Lower leg skin (tissue), 4 donors: ENCODE data around the gene ERC2. TPM values are rescaled to one million over a fixed set of nuclear protein-coding genes. Genes with fewer than 3 reads are reported as not detected.

Experiments
- DNase-seq, 2 donors: peaks; one replicate each; pipeline ENCODE4 v3.0.0-alpha.2; 2019; ENCODE audit warnings: low spot score in 2 of 2
- H3K4me3 ChIP-seq: fragments of 200-600 bp; sonication (generic); 2 replicates; pipeline ENCODE4 v1.5.1; 2017; ENCODE audit warnings: mild to moderate bottlenecking, low read depth; ENCODE audit not compliant: poor library complexity, severe bottlenecking
- CTCF ChIP-seq, 3 donors: fragments of 450-650 bp; IDR thresholded peaks; one replicate each; pipeline ENCODE4 v1.5.1; 2016; ENCODE audit warnings: antibody characterized with exemption in 3 of 3, mild to moderate bottlenecking in 3 of 3, moderate library complexity in 2 of 3
- POLR2A ChIP-seq, 2 donors: fragments of 450-650 bp; IDR thresholded peaks; one replicate each; pipeline ENCODE4 v1.6.1; 2016 to 2017; ENCODE audit warnings: antibody characterized with exemption in 2 of 2, mild to moderate bottlenecking in 1 of 2, moderate library complexity in 1 of 2
- WGBS, 2 donors: methylation state at CpG; one replicate each; pipeline ENCODE4 v1.1.5; 2018; 5-methylcytosine and 5-hydroxymethylcytosine counted together
- intact Hi-C: fragments of 100-400 bp; cut with DNase I; formaldehyde crosslinking; loops from one replicate; pipeline ENCODE4 v1.15.0; 2023; ENCODE audit warnings: low total_unique reads
- total RNA-seq, 4 donors: library from RNA; depleted of rRNA; stranded (reverse); fragments of >200 nt; gene quantifications; one replicate each; pipeline ENCODE4 v1.1.0, GENCODE V29; 2016

Gene ERC2
- total RNA-seq, 4 donors from 2014 or later: 0.23 to 1.3 (median 0.42) TPM; not detected in 1

DNA sequence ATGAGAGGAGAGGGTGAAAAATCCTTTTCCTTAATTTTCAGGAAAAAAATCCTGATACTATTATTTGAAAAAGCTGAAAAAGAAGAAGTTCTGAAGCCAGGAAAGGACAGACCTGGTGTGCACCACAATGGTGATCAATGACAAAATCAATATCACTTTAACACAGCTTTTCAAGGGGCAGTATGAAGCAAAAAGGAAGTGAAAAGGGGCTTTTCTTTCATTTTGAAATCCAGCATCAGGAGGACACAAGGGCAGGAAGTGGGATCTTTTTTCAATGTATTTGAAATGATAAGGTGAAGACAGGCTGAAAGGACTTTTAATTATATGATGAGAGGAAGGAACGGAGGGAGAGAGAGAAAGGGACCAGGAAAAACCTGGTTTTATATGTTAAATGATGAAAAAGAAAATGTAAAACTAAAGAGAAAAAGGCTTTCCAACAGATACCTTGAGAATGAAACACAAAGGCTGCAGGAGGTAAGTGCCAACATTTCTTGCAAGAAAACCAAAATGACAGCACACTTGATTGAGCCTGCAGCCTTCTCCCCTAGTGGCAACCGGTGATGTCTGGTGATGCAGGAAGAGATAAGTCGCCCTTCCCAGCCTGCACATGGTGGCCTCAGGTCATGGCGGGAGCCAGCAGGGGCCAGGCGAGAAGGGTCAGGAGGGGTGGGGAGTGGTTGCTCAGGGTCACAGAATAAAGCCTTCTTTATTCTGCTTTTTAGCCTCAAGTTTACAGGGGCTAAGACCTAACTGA, 744.4 kb downstream of the ERC2 start:
- intact Hi-C loops: loop anchor here (5.0 to 10.0 kb wide), 2 partner anchors 242 to 869 kb away; no protein-coding TSS in a partner anchor
- WGBS, 2 donors: 63 to 65% methylated on average over 5 of the region's 5 CpGs
- TF ChIP-seq CTCF (IDR thresholded peaks at IDR 0.05) (no peak), POLR2A (IDR thresholded peaks at IDR 0.05) (no peak)
- H3K4me3 ChIP-seq: no peak overlapping the region
- no peak for DNase-seq

DNA sequence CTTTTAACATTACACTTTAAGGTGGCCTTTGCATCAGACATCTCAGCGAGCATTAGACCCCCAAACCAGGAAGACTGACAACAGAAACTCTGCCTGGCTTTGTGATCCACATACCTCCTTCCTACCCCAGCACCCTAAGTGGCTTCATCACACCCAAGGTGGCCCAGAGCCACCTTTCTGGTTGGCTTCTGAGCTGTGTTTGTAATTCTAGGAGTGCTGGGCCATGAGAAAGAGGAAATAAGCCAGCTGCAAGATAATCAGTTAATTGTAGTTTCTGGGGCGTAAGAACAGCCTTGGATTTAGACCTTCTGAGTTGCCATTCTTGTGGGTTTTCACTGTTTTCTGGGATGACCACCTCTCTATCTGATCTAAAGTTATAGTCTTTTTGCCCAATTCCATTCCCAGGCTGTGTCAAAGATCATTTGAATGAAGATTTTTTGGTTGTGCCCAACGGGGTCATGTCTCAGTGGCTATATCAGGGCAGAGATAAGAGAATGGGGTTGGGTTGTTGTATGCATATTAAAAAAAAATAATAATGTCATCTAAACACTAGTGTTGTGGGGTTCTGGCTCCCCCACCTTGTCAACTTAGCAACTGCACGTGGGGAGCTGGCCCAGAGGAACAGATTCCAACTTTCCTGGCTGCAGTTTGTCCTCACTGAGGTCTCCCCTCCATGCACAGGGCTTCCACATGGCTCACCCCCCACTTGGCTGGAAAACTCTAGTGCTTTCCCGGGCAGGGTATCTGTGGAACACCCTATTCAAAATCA, 746.4 kb downstream of the ERC2 start:
- intact Hi-C loops: loop anchor here (5.0 to 10.0 kb wide), 2 partner anchors 240 to 867 kb away; no protein-coding TSS in a partner anchor
- TF ChIP-seq CTCF (IDR thresholded peaks at IDR 0.05) (no peak), POLR2A (IDR thresholded peaks at IDR 0.05) (no peak)
- no peak overlapping the region for H3K4me3 ChIP-seq
- DNase-seq: peak in 1 of 2 donors; percentile 17
- 40 to 43% methylated on average over 5 of the region's 5 CpGs for WGBS, 2 donors

DNA sequence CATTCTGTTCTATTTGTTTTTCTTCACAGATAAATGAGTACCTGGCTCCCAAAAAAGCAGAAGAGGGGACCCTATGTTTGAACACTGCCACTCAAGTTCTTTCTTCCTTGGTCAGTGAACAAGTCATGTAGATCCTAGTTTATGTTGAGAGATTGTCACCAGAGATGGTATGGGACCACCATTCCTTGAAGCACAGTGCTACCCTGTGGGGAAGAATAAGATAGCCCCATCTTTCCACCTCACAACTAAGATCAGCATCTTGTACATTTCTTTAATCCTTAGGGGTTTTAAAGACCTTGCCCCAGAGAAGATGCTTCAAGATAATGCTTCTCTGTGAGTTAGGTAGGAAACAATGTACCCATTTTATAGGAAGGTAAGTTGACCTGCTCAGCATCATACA, 747.7 kb downstream of the ERC2 start:
- DNase-seq: no peak
- TF ChIP-seq CTCF (IDR thresholded peaks at IDR 0.05): no peak
- no peak for TF ChIP-seq POLR2A (IDR thresholded peaks at IDR 0.05)
- no peak overlapping the region for H3K4me3 ChIP-seq
- intact Hi-C loops: loop anchor here (5.0 to 10.0 kb wide), 2 partner anchors 238 to 866 kb away; no protein-coding TSS in a partner anchor

DNA sequence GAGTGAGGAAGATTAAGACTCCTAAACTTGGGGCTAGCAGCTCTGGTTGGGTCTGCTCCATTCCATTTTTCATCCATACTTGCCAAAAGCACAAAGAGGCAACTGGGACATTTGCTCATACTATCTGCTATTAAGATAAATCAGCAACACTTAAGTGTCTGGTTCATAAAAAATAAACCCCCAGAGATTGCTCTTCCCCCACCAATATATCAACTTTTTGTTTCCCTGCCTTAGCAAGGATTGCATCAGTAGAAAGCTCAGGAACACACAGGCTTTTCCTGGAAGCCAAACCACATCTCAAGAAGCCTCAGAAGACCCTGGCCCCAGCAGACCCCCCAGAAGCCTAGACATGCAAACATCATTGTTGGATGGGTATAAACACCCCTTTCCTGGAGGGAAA, 748.8 kb downstream of the ERC2 start:
- H3K4me3 ChIP-seq: no peak overlapping the region
- DNase-seq: no peak
- TF ChIP-seq POLR2A (IDR thresholded peaks at IDR 0.05) (no peak), CTCF (IDR thresholded peaks at IDR 0.05) (no peak)
- intact Hi-C loops: no loop called here

GRCh38 chr3:55719006-55719405, 749.3 kb downstream of the ERC2 start:
- TF ChIP-seq POLR2A (IDR thresholded peaks at IDR 0.05) (no peak), CTCF (IDR thresholded peaks at IDR 0.05) (no peak)
- WGBS, 2 donors: 59 to 65% methylated on average over 3 of the region's 3 CpGs
- intact Hi-C loops: no loop called here
- H3K4me3 ChIP-seq: no peak overlapping the region
- DNase-seq: no peak
